SU-DHL-6 (cell line): ENCODE results near the gene RASGRF1.

Experiments
- EZH2phosphoT487 ChIP-seq: fragments of 200-600 bp; sonication (generic), shearing (Covaris generic); conservative IDR thresholded peaks from 2 replicates; pipeline ENCODE4 v1.6.1; 2018; ENCODE audit warnings: mild to moderate bottlenecking, antibody characterized with exemption, low read length, moderate library complexity, mixed read lengths
- TF ChIP-seq, protein P1 (sequence below): fragments of 200-600 bp; sonication (generic); IDR thresholded peaks from one replicate; pipeline ENCODE4 v1.5.1; 2017; ENCODE audit warnings: antibody characterized with exemption, mild to moderate bottlenecking, low read length, moderate library complexity; ENCODE audit not compliant: insufficient read depth, poor library complexity, severe bottlenecking

DNA sequence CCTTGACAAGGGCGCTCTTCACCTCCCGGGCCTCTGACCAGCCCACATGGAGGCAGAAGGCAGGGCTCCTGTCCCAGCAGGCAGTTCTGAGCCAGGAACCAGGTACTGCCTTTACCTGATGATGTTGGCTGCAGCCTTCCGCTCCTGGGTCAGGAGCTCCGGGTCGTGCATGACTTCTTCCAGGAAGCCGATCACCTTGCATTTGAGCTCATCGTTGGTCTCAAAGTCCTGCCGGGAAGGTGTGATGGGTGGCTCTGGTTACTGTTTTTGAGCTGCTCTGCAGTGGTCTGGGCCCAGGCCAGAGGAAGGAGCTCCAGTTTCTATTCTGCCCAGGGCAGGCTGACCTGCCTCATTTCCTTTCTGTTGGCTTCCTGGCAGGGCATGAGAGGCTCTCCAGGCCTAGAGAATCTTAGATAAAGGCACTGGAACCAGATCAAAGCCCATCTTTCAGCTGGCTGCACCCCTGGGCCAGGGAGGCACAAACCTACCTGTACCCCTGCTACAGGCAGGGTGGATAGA lies 92.5 kb downstream of the RASGRF1 start:
- TF ChIP-seq, protein P1, sequence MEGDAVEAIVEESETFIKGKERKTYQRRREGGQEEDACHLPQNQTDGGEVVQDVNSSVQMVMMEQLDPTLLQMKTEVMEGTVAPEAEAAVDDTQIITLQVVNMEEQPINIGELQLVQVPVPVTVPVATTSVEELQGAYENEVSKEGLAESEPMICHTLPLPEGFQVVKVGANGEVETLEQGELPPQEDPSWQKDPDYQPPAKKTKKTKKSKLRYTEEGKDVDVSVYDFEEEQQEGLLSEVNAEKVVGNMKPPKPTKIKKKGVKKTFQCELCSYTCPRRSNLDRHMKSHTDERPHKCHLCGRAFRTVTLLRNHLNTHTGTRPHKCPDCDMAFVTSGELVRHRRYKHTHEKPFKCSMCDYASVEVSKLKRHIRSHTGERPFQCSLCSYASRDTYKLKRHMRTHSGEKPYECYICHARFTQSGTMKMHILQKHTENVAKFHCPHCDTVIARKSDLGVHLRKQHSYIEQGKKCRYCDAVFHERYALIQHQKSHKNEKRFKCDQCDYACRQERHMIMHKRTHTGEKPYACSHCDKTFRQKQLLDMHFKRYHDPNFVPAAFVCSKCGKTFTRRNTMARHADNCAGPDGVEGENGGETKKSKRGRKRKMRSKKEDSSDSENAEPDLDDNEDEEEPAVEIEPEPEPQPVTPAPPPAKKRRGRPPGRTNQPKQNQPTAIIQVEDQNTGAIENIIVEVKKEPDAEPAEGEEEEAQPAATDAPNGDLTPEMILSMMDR: no peak
- TF ChIP-seq EZH2phosphoT487: no peak
